ENCODE measurements around the gene GRID1. TPM values are rescaled to one million over a fixed set of nuclear protein-coding genes. Genes with fewer than 3 reads are reported as not detected.

Gene GRID1
- total RNA-seq, 1 experiment from 2014 or later: 0.37 TPM

- no peaks in the 10 kb centered on the region for H3K4me1 Mint-ChIP-seq
- CTCF ChIA-PET: interaction anchor here (0.8 to 2.1 kb wide), 9 partner anchors 9 to 194 kb away, joined by 3 to 8 read pairs (median 3); no protein-coding TSS in a partner anchor
- no peak for TF ChIP-seq CTCF (IDR thresholded peaks at IDR 0.05)
- TF ChIP-seq ZNF416 (CRISPR knock-in tag; IDR thresholded peaks at IDR 0.05): no peak
- no peak for TF ChIP-seq NR1H2 (CRISPR knock-in tag; IDR thresholded peaks at IDR 0.05)
- TF ChIP-seq FOXJ3 (CRISPR knock-in tag; IDR thresholded peaks at IDR 0.05; ENCODE audit: borderline replicate concordance): no peak
- TF ChIP-seq E2F5 (CRISPR knock-in tag; IDR thresholded peaks at IDR 0.05): no peak
- TF ChIP-seq JAZF1 (CRISPR knock-in tag; IDR thresholded peaks at IDR 0.05): no peak
- TF ChIP-seq STAT6 (CRISPR knock-in tag; conservative IDR thresholded peaks at IDR 0.05; ENCODE audit: low read depth): no peak
- TF ChIP-seq ZNF671 (CRISPR knock-in tag; IDR thresholded peaks at IDR 0.05): no peak
- TF ChIP-seq NFYB (CRISPR knock-in tag; conservative IDR thresholded peaks at IDR 0.05; ENCODE audit: low read depth): no peak
- TF ChIP-seq, protein P1, sequence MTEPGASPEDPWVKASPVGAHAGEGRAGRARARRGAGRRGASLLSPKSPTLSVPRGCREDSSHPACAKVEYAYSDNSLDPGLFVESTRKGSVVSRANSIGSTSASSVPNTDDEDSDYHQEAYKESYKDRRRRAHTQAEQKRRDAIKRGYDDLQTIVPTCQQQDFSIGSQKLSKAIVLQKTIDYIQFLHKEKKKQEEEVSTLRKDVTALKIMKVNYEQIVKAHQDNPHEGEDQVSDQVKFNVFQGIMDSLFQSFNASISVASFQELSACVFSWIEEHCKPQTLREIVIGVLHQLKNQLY (CRISPR knock-in tag; IDR thresholded peaks at IDR 0.05): no peak
- TF ChIP-seq, protein P2, sequence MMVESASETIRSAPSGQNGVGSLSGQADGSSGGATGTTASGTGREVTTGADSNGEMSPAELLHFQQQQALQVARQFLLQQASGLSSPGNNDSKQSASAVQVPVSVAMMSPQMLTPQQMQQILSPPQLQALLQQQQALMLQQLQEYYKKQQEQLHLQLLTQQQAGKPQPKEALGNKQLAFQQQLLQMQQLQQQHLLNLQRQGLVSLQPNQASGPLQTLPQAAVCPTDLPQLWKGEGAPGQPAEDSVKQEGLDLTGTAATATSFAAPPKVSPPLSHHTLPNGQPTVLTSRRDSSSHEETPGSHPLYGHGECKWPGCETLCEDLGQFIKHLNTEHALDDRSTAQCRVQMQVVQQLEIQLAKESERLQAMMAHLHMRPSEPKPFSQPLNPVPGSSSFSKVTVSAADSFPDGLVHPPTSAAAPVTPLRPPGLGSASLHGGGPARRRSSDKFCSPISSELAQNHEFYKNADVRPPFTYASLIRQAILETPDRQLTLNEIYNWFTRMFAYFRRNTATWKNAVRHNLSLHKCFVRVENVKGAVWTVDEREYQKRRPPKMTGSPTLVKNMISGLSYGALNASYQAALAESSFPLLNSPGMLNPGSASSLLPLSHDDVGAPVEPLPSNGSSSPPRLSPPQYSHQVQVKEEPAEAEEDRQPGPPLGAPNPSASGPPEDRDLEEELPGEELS (CRISPR knock-in tag; IDR thresholded peaks at IDR 0.05): no peak
- TF ChIP-seq SMAD4 (CRISPR knock-in tag; IDR thresholded peaks at IDR 0.05): no peak
- TF ChIP-seq TCF7 (CRISPR knock-in tag; IDR thresholded peaks at IDR 0.05; ENCODE audit: low read depth): no peak
- TF ChIP-seq ESRRA (CRISPR knock-in tag; IDR thresholded peaks at IDR 0.05; ENCODE audit: borderline replicate concordance): no peak
- TF ChIP-seq, protein P3, sequence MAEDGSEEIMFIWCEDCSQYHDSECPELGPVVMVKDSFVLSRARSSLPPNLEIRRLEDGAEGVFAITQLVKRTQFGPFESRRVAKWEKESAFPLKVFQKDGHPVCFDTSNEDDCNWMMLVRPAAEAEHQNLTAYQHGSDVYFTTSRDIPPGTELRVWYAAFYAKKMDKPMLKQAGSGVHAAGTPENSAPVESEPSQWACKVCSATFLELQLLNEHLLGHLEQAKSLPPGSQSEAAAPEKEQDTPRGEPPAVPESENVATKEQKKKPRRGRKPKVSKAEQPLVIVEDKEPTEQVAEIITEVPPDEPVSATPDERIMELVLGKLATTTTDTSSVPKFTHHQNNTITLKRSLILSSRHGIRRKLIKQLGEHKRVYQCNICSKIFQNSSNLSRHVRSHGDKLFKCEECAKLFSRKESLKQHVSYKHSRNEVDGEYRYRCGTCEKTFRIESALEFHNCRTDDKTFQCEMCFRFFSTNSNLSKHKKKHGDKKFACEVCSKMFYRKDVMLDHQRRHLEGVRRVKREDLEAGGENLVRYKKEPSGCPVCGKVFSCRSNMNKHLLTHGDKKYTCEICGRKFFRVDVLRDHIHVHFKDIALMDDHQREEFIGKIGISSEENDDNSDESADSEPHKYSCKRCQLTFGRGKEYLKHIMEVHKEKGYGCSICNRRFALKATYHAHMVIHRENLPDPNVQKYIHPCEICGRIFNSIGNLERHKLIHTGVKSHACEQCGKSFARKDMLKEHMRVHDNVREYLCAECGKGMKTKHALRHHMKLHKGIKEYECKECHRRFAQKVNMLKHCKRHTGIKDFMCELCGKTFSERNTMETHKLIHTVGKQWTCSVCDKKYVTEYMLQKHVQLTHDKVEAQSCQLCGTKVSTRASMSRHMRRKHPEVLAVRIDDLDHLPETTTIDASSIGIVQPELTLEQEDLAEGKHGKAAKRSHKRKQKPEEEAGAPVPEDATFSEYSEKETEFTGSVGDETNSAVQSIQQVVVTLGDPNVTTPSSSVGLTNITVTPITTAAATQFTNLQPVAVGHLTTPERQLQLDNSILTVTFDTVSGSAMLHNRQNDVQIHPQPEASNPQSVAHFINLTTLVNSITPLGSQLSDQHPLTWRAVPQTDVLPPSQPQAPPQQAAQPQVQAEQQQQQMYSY (CRISPR knock-in tag; IDR thresholded peaks at IDR 0.05): no peak
- TF ChIP-seq, protein P4, sequence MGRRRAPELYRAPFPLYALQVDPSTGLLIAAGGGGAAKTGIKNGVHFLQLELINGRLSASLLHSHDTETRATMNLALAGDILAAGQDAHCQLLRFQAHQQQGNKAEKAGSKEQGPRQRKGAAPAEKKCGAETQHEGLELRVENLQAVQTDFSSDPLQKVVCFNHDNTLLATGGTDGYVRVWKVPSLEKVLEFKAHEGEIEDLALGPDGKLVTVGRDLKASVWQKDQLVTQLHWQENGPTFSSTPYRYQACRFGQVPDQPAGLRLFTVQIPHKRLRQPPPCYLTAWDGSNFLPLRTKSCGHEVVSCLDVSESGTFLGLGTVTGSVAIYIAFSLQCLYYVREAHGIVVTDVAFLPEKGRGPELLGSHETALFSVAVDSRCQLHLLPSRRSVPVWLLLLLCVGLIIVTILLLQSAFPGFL (CRISPR knock-in tag; IDR thresholded peaks at IDR 0.05; ENCODE audit: borderline replicate concordance): no peak
- TF ChIP-seq ELF4 (CRISPR knock-in tag; IDR thresholded peaks at IDR 0.05; ENCODE audit: low read depth): no peak
- TF ChIP-seq ZNF532 (CRISPR knock-in tag; IDR thresholded peaks at IDR 0.05; ENCODE audit: borderline replicate concordance): no peak
- TF ChIP-seq, protein P5, sequence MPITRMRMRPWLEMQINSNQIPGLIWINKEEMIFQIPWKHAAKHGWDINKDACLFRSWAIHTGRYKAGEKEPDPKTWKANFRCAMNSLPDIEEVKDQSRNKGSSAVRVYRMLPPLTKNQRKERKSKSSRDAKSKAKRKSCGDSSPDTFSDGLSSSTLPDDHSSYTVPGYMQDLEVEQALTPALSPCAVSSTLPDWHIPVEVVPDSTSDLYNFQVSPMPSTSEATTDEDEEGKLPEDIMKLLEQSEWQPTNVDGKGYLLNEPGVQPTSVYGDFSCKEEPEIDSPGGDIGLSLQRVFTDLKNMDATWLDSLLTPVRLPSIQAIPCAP (CRISPR knock-in tag; IDR thresholded peaks at IDR 0.05): no peak
- no peak for TF ChIP-seq ZNF423 (CRISPR knock-in tag; IDR thresholded peaks at IDR 0.05)
Observed at GRCh38 chr10:86182150-86182549, 184.4 kb downstream of the GRID1 start.

More at GRCh38 chr10:86182150-86182549, 184.4 kb downstream of the GRID1 start:
- no peak overlapping the region for H3K4me3 Mint-ChIP-seq
- H3K36me3 Mint-ChIP-seq: no peaks in the 10 kb centered on the region
- POLR2A ChIA-PET: no interaction called here
- ATAC-seq (peak; percentile 23), DNase-seq (ENCODE audit: low spot score) (peak; percentile 22)
- H3K9me3 Mint-ChIP-seq: no peaks in the 10 kb centered on the region
- H3K27ac Mint-ChIP-seq: no peak overlapping the region
- no peaks in the 10 kb centered on the region for H3K27me3 Mint-ChIP-seq (ENCODE audit: low read depth)

Data from WTC11 (cell line).